ENCODE measurements around the gene TAF11L9. TPM values are rescaled to one million over a fixed set of nuclear protein-coding genes. Genes with fewer than 3 reads are reported as not detected.
"Not testable (repeated sequence)": the region's sequence is repeated elsewhere in the genome, so short reads cannot be mapped to it uniquely, and the experiment has no call there.

TAF11L9 gene
- not detected in 2 replicates for total RNA-seq
- long read RNA-seq = 0 reads

- H3K27me3 Mint-ChIP-seq (ENCODE audit: unreplicated experiment); H3K4me3 Mint-ChIP-seq (ENCODE audit: unreplicated experiment); H3K36me3 Mint-ChIP-seq (ENCODE audit: unreplicated experiment); H3K27ac Mint-ChIP-seq (ENCODE audit: unreplicated experiment); H3K9me3 Mint-ChIP-seq (ENCODE audit: unreplicated experiment); H3K4me1 Mint-ChIP-seq (ENCODE audit: unreplicated experiment): not testable (repeated sequence)
- peak; percentile 92 for DNase-seq (ENCODE audit: extremely low spot score, unreplicated experiment)
Measured at GRCh38 chr5:17594255-17594654, at the start of gene TAF11L9. Gene TAF11L9 (minus strand): TSS chr5:17594394.

GRCh38 chr5:17634160-17634559, 40.0 kb upstream of the TAF11L9 start, which contains the start of gene TAF11L14:
Gene TAF11L14 (plus strand): TSS chr5:17634460.
- H3K36me3 Mint-ChIP-seq (ENCODE audit: unreplicated experiment) = no peaks in the 10 kb centered on the region
- H3K9me3 Mint-ChIP-seq (ENCODE audit: unreplicated experiment) = no peaks in the 10 kb centered on the region
- peaks cover 4% of the 10 kb centered on the region for H3K27me3 Mint-ChIP-seq (ENCODE audit: unreplicated experiment)
- no peaks in the 10 kb centered on the region for H3K4me1 Mint-ChIP-seq (ENCODE audit: unreplicated experiment)
- TF ChIP-seq, protein P1, sequence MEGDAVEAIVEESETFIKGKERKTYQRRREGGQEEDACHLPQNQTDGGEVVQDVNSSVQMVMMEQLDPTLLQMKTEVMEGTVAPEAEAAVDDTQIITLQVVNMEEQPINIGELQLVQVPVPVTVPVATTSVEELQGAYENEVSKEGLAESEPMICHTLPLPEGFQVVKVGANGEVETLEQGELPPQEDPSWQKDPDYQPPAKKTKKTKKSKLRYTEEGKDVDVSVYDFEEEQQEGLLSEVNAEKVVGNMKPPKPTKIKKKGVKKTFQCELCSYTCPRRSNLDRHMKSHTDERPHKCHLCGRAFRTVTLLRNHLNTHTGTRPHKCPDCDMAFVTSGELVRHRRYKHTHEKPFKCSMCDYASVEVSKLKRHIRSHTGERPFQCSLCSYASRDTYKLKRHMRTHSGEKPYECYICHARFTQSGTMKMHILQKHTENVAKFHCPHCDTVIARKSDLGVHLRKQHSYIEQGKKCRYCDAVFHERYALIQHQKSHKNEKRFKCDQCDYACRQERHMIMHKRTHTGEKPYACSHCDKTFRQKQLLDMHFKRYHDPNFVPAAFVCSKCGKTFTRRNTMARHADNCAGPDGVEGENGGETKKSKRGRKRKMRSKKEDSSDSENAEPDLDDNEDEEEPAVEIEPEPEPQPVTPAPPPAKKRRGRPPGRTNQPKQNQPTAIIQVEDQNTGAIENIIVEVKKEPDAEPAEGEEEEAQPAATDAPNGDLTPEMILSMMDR (IDR thresholded peaks at IDR 0.05) = no peak
- no peak within 1 kb of the TSS for H3K4me3 Mint-ChIP-seq (ENCODE audit: unreplicated experiment)
- DNase-seq (ENCODE audit: extremely low spot score, unreplicated experiment) = no peak
- no peak within 1 kb of the TSS for H3K27ac Mint-ChIP-seq (ENCODE audit: unreplicated experiment)

GRCh38 chr5:17631788-17632187, 37.6 kb upstream of the TAF11L9 start, which contains the start of gene TAF11L13:
Gene TAF11L13 (plus strand): TSS chr5:17632088.
- not testable (repeated sequence) for H3K27ac Mint-ChIP-seq (ENCODE audit: unreplicated experiment); H3K36me3 Mint-ChIP-seq (ENCODE audit: unreplicated experiment); H3K27me3 Mint-ChIP-seq (ENCODE audit: unreplicated experiment); DNase-seq (ENCODE audit: extremely low spot score, unreplicated experiment); H3K4me3 Mint-ChIP-seq (ENCODE audit: unreplicated experiment); H3K9me3 Mint-ChIP-seq (ENCODE audit: unreplicated experiment); H3K4me1 Mint-ChIP-seq (ENCODE audit: unreplicated experiment)

- no peak overlapping the region for H3K4me3 Mint-ChIP-seq (ENCODE audit: unreplicated experiment)
- no peaks in the 10 kb centered on the region for H3K36me3 Mint-ChIP-seq (ENCODE audit: unreplicated experiment)
- no peak for DNase-seq (ENCODE audit: extremely low spot score, unreplicated experiment)
- H3K4me1 Mint-ChIP-seq (ENCODE audit: unreplicated experiment) = no peaks in the 10 kb centered on the region
- H3K27ac Mint-ChIP-seq (ENCODE audit: unreplicated experiment) = no peak overlapping the region
- H3K27me3 Mint-ChIP-seq (ENCODE audit: unreplicated experiment) = no peaks in the 10 kb centered on the region
- H3K9me3 Mint-ChIP-seq (ENCODE audit: unreplicated experiment) = no peaks in the 10 kb centered on the region
- TF ChIP-seq, protein P1 (IDR thresholded peaks at IDR 0.05) = no peak
Measured at GRCh38 chr5:17625686-17626085, 31.5 kb upstream of the TAF11L9 start.

DNA sequence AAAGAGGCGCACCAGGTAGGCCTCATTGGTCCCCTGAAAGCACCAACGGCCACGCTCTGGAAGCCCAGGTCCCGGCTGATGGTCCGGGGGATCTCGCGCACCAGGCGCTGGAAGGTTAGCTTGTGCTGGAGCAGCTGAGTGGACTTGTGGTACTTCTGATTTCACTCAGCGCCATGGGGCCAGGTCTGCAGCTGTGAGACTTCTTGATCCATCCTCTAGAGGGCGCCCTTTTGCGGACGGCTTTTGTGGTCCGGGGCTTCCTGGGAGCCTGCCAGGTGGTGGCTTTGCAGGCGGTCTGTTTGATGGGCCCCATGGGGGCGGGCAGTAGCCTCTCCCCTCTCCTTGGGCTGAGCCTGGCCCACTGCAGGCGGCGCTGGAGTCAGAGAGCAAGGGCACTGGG, 26.4 kb upstream of the TAF11L9 start:
- H3K36me3 Mint-ChIP-seq (ENCODE audit: unreplicated experiment) = no peaks in the 10 kb centered on the region
- no peak for DNase-seq (ENCODE audit: extremely low spot score, unreplicated experiment)
- TF ChIP-seq, protein P1 (IDR thresholded peaks at IDR 0.05) = no peak
- H3K27ac Mint-ChIP-seq (ENCODE audit: unreplicated experiment) = no peak overlapping the region
- H3K9me3 Mint-ChIP-seq (ENCODE audit: unreplicated experiment) = peaks cover 7% of the 10 kb centered on the region
- no peaks in the 10 kb centered on the region for H3K4me1 Mint-ChIP-seq (ENCODE audit: unreplicated experiment)
- H3K27me3 Mint-ChIP-seq (ENCODE audit: unreplicated experiment) = no peaks in the 10 kb centered on the region
- H3K4me3 Mint-ChIP-seq (ENCODE audit: unreplicated experiment) = no peak overlapping the region

DNA sequence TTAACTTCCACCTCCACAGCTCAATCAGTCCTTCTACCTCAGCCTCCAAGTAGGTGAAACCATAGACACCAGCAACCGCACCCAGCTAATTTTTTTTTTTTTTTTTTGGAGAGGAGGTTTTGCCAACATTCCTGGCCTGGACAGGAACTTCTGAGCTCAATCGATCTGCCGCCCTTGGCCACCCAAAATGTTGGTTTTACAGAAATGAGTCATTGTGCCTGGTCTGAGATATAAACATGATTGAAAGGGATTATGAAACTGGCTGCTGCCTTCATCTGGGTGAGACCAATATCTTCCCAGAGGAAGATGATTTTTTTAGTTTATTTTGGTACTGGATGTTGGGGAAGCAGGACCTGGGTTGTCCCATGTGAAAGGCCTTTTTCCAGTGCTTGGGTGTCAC, 25.2 kb upstream of the TAF11L9 start:
- TF ChIP-seq, protein P1 (IDR thresholded peaks at IDR 0.05) = no peak
- peaks cover 7% of the 10 kb centered on the region for H3K9me3 Mint-ChIP-seq (ENCODE audit: unreplicated experiment)
- no peaks in the 10 kb centered on the region for H3K27me3 Mint-ChIP-seq (ENCODE audit: unreplicated experiment)
- H3K4me3 Mint-ChIP-seq (ENCODE audit: unreplicated experiment) = no peak overlapping the region
- no peaks in the 10 kb centered on the region for H3K4me1 Mint-ChIP-seq (ENCODE audit: unreplicated experiment)
- no peaks in the 10 kb centered on the region for H3K36me3 Mint-ChIP-seq (ENCODE audit: unreplicated experiment)
- DNase-seq (ENCODE audit: extremely low spot score, unreplicated experiment) = no peak
- no peak overlapping the region for H3K27ac Mint-ChIP-seq (ENCODE audit: unreplicated experiment)
